Dedifferentiated amniotic fluid mesenchymal stem cell (primary cell): ENCODE data around the gene ARIH1.
"Not testable (repeated sequence)": the region's sequence is repeated elsewhere in the genome, so short reads cannot be mapped to it uniquely, and the experiment has no call there.

ENCODE experiments used
- DNase-seq: peaks from one replicate; pipeline ENCODE4 v3.0.0-alpha.2; 2016; ENCODE audit errors: extremely low spot score

ARIH1 gene, protein sequence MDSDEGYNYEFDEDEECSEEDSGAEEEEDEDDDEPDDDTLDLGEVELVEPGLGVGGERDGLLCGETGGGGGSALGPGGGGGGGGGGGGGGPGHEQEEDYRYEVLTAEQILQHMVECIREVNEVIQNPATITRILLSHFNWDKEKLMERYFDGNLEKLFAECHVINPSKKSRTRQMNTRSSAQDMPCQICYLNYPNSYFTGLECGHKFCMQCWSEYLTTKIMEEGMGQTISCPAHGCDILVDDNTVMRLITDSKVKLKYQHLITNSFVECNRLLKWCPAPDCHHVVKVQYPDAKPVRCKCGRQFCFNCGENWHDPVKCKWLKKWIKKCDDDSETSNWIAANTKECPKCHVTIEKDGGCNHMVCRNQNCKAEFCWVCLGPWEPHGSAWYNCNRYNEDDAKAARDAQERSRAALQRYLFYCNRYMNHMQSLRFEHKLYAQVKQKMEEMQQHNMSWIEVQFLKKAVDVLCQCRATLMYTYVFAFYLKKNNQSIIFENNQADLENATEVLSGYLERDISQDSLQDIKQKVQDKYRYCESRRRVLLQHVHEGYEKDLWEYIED

DNA sequence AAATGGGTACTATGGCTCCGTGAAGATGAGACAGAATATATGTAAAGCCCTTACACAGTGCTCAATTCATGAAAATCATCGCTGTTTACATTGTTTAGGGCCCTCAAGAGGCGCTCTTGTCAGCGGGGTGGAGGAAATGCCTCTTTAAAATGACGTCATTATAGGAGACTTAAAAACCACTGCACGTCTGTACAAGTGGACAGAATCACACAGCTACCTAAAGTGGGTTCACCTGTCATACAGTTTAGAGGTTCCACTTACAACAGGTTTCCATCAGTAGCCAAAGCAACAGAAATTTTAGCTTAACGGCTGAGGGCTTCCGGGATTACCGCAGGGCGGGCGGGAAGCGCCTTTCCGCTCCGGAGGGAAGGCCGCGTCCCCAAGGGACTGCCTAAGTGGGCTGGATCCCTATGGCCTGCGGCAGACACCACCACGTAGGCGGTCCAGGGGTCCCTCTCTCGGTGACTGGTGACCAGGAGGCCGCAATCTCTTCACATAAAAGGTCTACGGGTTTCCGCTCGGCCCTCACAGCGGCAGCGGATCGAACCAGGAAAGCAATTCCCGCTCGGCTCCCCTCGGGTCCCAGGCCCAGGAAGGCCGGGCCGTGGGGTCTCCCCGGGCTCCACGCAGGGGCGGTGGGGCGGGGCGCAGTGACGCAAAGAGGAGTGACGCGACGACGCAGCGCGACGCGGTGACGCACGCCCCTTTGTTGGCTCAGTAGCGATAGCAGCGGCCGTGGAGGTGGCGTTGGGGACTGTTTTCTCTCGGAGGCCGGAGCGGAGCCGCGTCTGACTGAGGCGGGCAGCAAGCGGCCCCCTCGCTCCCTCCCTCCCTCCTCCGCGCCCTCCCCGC, at the start of gene ARIH1:
TSS of gene ARIH1 (plus strand) at position 717 of the 852 bp plus-strand sequence. CDS start 310 bp downstream, outside the sequence.
- DNase-seq, result peak; percentile 91

DNA sequence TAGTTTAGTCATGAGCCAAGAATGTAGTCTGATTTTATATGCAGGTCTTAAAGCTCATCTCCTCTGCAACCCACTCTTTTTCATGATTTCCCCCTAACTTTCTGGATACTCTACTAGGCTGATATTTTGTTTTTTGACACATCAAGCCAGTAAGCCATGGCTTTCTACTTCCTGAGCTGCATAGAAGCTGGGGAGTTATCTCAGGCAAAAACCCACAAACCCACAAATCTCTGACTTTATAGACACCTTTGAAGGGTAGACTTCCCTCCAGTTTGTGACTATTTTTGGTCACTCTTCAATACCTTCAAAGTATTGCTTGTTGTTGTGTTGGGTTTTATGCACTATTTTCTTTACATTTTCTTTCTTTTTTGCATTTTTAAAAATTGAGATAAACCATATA, 47.4 kb upstream of the ARIH1 start:
- no peak for DNase-seq

DNA sequence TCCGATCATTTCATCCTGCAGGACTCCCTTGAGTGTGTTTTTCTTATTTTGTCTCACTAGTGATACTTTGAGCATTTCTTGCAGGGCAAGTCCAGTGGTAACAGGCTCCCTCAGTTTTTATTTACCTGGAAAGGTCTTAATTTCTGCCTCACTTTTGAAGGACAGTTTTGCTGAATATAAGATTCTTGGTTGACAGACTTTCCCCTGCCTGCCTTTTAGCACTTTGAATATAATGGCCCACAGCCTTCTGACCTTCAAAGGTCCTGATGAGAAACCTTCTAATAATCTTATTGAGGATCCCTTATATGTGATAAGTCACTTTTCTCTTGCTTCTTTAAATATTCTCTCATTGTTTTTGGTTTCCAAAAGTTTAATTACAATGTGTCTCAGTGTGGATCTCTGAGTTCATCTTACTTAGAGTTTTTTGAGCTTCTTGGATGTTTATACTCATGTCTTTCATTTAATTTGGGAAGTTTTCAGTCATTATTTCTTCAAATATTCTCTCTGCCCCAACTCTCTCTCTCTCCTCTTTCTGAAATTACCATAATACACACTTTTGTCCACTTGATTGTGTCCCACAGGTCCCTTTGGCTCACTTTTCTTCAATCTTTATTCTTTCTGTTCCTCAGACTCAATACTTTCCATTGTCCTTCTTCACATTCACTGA, 36.3 kb upstream of the ARIH1 start:
- DNase-seq, result no peak

DNA sequence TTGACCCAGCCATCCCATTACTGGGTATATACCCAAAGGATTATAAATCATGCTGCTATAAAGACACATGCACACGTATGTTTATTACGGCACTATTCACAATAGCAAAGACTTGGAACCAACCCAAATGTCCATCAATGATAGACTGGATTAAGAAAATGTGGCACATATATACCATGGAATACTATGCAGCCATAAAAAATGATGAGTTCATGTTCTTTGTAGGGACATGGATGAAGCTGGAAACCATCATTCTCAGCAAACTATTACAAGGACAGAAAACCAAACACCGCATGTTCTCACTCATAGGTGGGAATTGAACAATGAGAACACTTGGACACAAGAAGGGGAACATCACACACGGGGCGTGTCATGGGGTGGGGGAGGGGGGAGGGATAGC, 31.3 kb upstream of the ARIH1 start:
- DNase-seq, result not testable (repeated sequence)

DNA sequence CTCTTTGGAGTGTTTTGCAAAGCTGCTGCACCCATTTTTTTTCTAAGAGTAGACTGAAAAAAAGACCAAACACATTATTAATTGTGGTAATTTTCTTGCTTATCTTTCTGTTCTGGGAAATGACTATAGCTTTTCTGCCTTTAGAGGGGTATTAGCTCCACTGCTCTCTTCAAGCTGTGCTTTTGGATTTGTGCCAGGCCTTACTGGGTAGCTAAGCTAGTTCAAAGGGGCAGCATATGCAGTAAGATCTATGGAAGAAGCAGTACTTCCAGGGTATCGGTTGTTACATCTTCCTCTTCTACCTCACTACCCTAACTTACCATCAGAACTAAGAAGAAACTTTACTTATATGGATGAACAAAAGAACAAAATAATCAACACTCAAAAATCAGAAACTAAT, 28.7 kb upstream of the ARIH1 start:
- no peak for DNase-seq

DNA sequence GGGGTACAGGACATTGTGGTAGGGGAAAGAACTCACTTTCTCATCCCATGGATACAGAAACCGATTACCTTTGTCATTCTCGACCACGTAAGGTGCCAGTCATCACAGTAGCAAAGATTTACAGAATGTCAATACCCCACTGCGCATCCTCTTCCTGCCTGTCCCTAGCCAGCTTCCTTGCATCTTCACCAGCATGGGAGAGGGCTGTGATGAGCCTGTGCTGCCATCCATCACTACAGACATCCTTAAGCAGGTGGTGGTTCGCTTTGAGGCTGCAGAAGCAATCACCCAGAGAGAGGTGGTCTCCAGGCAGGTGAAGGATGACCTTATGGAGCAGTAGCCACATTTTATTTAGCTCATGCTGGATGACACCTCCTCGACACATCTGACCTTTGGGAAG, 23.3 kb upstream of the ARIH1 start:
- DNase-seq, result no peak

DNA sequence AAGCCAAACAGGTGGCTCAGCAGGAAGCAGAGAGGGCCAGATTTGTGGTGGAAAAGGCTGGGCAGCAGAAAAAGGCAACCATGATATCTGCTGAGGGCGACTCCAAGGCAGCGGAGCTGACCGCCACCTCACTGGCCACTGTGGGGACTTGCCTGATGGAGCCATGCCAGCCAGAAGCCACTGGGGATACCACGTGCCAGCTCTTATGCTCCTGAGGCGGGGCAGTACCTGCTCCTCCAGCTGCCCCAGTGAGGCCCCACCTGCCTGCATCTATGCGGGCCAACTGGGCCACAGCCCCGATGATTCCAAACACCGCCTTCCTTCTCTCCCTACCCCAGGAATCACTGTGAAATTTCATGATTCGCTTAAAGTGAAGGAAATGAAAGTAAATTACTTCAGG, 22.9 kb upstream of the ARIH1 start:
- no peak for DNase-seq

DNA sequence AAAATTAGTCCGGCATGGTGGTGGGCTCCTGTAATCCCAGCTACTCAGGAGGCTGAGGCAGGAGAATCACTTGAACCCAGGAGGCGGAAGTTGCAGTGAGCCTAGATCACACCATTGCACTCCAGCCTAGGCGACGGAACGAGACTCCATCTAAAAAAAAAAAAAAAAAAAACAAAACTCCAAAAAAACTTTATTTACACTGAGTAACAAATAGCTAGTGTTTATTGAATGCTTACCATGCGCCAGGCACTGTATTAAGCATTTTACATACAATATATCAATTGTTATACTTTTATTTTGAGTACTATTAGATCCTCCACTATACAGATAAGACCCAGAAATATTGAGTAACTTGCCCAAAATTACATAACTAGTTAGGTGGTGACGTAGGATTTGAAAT, 17.4 kb upstream of the ARIH1 start:
- DNase-seq, result no peak

DNA sequence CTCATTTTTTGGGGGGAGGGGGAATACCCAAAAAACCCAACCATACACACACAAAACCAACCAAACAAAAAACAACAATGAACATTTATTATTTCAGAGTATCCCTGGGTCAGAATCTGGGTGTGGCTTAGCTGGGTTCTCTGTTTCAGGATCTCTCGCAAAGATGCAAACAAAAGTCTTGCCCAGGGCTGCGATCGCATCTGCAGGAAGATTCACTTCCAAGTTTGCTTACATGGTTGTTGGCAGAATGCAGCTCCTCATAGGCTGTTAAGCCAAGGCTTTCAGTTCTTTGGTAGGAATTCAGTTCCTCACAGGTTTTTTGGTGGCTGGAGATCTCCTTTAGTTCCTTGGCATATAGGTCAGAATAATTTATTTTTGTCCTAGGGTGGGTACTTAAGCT, 13.7 kb upstream of the ARIH1 start:
- no peak for DNase-seq

DNA sequence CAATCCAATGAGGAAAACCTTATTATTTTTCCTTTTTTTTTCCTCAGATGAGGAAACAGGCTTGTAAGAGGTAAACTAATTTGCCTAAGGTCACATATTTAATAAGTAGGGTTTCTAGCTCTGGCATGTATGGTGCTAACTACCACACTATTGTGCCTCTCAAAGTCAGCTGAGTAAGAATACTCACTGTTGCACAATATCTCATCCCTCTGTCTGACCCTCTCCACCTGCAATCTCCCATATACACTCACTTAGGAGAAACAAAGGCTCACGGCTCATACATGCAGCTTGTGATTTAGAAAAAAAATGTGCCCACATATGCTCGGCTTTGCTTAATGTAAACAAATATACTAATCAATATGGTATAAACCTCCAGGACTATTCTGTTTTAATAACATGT, 10.4 kb upstream of the ARIH1 start:
- no peak for DNase-seq

DNA sequence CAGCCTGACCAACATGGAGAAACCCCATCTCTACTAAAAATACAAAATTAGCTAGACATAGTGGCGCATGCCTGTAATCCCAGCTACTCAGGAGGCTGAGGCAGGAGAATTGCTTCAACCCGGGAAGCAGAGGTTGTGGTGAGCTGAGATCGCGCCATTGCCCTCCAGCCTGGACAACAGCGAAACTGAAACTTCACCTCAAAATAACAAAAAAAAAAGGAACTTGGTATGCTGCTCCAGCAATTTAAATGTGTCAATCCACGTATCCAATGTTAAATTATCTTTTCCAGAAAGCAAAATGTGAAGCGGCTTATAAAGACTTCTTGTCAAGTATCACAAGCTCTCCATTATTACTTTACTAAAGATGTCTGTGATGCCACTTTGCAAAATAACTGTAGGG, 9.9 kb upstream of the ARIH1 start:
- DNase-seq, result no peak

DNA sequence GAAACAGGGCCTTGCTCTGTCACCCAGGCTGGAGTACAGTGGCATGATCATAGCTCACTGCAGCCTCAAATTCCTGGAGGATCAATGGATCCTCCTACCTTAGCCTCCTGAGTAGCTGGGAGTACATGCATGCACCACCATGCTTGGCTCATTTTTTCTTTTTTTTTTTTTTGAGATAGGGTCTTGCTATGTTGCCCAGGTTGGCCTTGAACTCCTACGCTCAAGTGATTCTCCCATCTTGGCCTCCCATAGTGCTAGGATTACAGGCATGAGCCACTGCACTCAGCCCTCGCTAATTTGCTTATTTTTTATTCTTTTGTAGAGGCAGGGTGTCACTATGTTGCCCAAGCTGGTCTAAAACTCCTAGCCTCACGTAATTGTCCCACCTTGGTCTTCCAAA, 6.0 kb upstream of the ARIH1 start:
- no peak for DNase-seq

DNA sequence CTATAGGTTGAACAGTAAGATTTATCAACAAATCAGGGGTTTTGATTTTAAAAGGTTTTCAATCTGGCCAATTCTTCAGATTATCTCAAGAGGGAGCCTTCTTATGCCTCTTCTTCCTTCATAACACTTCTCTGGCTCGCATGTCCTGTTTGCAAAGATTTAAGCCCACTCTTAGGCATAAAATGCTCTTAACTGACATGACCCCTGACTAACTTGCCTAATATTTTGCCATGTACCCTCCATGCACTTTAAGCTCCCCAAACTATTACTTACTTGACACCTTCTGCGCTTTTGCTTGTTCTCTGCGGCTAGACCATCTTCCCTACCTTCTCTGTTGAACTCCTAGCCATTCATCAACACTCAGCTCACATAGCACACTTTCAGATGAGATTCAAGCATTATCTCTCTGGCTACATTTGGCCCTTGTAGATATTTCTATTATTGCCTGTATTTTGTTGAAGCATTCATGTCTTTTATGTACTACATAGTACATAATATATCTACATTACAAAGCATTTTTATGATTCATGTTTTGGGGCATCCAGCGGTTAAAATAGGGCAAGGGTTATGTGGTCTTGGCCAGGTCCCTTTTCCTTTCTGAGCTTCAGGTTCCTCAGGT, 1.0 kb upstream of the ARIH1 start:
- peak; percentile 40 for DNase-seq

DNA sequence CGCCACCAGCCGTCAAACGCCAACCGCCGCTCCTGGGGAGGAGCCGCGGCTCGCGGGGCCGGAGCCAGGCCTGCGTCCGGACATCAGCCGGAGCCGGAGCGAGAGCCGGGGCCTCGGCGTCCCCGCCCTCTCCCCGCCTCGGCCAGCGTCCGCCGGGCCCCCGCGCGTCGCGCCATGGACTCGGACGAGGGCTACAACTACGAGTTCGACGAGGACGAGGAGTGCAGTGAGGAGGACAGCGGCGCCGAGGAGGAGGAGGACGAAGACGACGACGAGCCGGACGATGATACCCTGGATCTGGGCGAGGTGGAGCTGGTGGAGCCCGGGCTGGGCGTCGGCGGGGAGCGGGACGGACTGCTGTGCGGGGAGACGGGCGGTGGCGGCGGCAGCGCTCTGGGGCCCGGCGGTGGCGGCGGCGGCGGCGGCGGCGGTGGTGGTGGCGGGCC, 359 bp downstream of the ARIH1 start:
- no peak for DNase-seq

DNA sequence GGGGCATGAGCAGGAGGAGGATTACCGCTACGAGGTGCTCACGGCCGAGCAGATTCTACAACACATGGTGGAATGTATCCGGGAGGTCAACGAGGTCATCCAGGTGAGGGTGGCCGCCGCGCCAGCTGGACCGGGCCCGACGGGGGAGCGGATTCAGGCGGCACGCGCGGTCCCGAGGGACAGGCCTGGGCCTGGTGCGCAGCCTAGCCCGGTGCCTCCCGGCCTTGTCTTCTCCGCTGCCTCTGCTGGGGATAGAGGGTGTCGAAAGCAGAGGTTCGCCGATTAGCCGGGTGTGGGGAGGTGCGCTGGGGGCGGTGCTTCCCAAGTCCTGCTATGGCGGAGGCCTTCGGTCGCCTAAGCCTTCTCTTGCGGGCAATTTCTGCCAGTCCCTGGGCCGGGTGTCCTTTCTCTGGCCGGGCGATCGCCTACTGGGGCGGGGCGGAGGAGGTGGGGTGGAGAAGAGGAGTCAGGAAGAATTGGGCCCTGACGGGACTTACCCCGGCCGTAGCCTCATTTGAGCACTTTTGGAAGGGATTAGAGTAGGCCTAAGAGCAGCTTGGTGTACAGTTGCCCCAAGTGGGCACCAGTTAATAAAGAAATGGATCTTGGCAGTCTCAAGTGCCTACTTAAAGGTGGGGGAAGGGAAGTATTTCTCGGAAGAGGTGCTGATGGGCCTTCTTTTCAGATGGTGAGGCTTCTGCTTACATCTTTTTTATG, 940 bp downstream of the ARIH1 start:
- peak; percentile 53 for DNase-seq

DNA sequence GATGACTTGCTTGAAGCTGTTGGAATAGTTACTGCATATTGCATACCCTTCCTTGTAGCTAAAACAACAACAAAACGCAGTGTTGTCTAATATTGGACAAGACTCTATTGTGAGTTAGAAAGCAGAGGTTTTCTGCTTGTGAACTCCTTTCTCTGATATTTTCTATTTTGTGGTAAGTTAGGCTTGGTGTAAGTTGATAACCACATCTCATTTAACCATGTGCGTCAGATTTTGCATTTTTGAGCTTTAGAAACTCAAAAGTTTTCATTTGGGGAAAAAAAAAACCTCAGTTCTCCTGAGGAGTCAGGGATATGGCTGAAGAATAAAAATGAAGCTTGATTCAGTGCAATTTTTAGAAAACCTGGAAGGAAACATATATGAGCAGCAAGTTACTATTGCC, 1.5 kb downstream of the ARIH1 start:
- no peak for DNase-seq

DNA sequence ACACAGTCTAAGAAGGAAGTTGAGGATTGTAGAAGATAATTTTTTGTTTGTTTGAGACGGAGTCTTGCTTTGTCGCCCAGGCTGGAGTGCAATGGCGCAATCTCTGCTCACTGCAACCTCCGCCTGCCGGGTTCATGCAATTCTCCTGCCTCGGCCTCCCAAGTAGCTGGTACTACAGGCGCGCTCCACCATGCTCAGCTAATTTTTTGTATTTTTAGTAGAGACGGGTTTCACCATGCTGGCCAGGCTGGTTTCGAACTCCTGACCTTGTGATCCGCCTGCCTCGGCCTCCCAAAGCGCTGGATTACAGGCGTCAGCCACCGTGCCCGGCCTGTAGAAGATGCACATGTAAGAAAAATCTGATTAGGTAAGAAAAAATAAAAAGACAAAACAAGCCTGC, 2.2 kb downstream of the ARIH1 start:
- not testable (repeated sequence) for DNase-seq

DNA sequence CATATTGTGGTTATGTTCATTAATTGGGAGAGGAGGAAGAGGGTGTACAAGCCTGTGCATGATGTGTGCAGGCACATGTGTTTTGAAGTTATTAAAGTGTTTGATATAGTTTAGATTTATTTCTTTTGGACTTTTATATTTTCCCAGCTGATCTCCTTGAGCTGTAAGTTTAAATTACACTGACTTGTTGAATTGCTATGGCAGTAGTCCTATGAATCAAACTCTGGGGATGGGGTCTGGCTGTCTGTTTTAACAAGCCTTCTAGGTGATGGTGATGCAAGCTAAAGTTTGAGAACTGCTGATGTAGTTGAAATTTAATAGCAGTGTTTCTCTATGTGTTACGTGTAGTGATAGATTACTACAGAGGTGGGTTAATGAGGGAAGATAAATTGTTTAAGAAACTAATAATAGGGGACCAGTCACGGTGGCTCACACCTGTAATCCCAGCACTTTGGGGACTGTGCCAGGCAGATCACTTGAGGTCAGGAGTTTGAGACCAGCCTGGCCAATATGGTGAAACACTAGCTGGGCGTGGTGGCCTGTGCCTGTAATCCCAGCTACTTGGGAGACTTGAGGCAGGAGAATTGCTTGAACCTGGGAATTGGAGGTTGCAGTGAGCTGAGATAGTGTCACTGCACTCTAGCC, 7.0 kb downstream of the ARIH1 start:
- no peak for DNase-seq

DNA sequence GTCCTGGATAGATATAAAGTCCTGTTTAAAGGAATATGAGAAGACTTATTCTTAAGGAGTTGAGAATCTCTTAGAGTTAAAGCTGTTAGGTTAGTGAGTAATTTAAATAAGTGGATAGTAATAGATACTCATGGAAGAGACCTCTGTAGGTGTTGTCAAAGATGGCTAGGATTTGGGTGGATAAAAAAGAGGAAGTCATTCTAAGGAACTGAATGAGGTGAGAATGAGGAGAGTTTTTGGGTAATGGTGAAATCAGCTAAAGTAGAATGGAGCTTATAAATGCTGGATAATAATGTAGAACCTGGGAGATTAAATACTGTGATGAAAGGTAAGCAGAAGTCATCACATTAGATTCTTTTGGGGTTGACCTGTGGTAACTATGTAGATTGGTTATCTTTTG, 8.1 kb downstream of the ARIH1 start:
- no peak for DNase-seq

DNA sequence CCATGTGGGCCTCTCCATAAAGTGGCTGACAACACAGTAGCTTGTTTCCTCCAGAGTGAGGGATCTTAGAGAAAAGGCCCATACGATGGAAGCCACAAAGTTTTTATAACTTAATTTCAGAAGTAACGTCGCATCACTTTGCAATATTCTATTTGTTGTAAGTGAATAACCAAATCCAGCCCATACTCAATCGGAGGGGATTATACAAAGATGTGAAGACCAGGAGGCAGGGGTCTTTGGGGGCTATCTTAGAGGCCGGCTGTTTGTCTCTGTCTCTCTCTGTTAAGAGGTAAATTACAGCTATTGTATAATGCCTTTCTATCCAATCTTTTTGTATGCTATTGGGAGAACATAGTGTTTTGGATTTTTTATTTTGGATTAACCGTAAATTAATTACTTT, 9.1 kb downstream of the ARIH1 start:
- DNase-seq, result no peak

DNA sequence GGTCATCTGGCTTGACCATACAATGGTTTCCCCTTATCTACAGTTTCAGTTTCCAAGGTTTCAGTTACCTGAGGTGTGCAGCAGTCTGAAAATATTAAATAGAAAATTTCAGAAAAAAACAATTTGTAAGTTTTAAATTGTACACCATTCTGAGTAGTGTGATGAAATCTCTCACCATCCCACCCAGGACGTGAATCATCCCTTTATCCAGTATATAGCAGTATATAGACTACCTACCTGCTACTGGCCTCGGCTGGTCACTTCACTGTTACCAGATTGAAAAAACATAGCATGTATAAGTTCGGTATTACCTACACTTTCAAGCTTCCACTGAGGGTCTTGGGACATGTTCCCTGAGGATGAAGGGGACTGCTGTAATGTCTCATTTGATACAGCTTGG, 12.0 kb downstream of the ARIH1 start:
- DNase-seq, result no peak
